Omental fat pad (tissue), 4 donors: ENCODE data around the gene PGAP6. TPM values are rescaled to one million over a fixed set of nuclear protein-coding genes. Genes with fewer than 3 reads are reported as not detected.

ENCODE experiments used
- ATAC-seq: fragments of 150-250 bp; one replicate; pipeline ENCODE4 v1.9.1; 2016; ENCODE audit warnings: mild to moderate bottlenecking, moderate library complexity; ENCODE audit not compliant: low FRiP score
- DNase-seq: peaks from one replicate; pipeline ENCODE4 v3.0.0-alpha.2; 2019; ENCODE audit warnings: low spot score
- total RNA-seq, 4 donors: library from RNA; depleted of rRNA; stranded (reverse); fragments of >200 nt; gene quantifications; one replicate each; pipeline ENCODE4 v1.1.0, GENCODE V29; 2016
- TF ChIP-seq, protein P1 (sequence below), 3 donors: fragments of 450-650 bp; IDR thresholded peaks; one replicate each; pipeline ENCODE4 v1.5.1; 2016 to 2017; ENCODE audit warnings: antibody characterized with exemption in 3 of 3, mild to moderate bottlenecking in 3 of 3, moderate library complexity in 2 of 3

PGAP6 gene
- total RNA-seq, 4 donors from 2014 or later: 27.3 to 41.1 (median 39.0) TPM

DNA sequence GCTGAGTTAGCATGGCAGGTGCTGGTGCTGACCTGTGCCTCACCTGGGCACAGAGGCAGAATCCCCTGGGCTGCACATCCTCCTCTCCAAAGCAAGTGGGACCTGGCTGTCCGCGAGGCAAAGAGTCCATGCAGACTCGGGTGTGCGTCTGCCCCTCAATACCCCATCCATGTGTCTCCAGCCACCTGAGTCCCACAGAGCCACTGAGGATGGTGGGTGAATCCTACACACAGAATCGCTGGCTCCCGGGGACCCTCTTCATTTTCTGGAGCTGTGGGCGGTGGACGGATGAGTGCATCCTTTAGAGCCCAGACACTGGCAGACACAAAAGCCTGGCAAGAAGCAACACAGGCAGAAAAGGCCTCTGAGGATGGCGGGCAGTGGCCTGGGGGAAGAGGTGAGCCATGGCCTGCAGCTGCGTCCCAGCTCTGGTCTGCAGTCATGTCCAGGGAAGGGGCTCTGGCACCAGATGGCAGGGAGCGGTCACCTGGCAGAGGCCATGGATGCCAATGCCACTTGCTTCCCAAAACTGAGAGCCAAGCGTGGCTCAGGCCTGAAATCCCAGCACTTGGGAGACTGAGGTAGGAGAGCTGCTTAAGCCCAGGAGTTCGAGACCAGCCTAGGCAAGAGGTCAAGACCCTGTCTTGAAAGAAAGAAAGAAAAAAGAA, 59.2 kb downstream of the PGAP6 start:
- TF ChIP-seq, protein P1, sequence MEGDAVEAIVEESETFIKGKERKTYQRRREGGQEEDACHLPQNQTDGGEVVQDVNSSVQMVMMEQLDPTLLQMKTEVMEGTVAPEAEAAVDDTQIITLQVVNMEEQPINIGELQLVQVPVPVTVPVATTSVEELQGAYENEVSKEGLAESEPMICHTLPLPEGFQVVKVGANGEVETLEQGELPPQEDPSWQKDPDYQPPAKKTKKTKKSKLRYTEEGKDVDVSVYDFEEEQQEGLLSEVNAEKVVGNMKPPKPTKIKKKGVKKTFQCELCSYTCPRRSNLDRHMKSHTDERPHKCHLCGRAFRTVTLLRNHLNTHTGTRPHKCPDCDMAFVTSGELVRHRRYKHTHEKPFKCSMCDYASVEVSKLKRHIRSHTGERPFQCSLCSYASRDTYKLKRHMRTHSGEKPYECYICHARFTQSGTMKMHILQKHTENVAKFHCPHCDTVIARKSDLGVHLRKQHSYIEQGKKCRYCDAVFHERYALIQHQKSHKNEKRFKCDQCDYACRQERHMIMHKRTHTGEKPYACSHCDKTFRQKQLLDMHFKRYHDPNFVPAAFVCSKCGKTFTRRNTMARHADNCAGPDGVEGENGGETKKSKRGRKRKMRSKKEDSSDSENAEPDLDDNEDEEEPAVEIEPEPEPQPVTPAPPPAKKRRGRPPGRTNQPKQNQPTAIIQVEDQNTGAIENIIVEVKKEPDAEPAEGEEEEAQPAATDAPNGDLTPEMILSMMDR (IDR thresholded peaks at IDR 0.05): no peak
- no peak for DNase-seq

GRCh38 chr16:321532-321931, 60.2 kb downstream of the PGAP6 start:
- ATAC-seq: no peak
- TF ChIP-seq, protein P1 (IDR thresholded peaks at IDR 0.05): no peak
- DNase-seq: no peak

More for the DNA sequence above, 59.2 kb downstream of the PGAP6 start:
- ATAC-seq: no peak

Other genes with a start within 250 kb of the PGAP6 start
- 10 to 100 TPM; 14.5 to 25.5 (median 20.2) TPM for gene NPRL3, start 243.3 kb downstream of the PGAP6 start, total RNA-seq
- gene HBZ, start 229.3 kb downstream of the PGAP6 start, total RNA-seq: not detected
- not detected for gene HBM, start 216.0 kb downstream of the PGAP6 start, total RNA-seq
- 1,000 to 10,000 TPM in 1 of 4 donors, 100 to 1,000 TPM in 2, 10 to 100 TPM in 1; 91.3 to 2,323 (median 185) TPM for gene HBA2, start 209.1 kb downstream of the PGAP6 start, total RNA-seq
- gene HBA1, start 205.3 kb downstream of the PGAP6 start, total RNA-seq: 100 to 1,000 TPM in 2 of 4 donors, 10 to 100 TPM in 2; 56.8 to 998 (median 122) TPM
- gene HBQ1, start 201.5 kb downstream of the PGAP6 start, total RNA-seq: 1 to 10 TPM in 1 of 4 donors, not detected in 3; 3.0 TPM
- gene LUC7L, start 152.5 kb downstream of the PGAP6 start, total RNA-seq: 100 to 1,000 TPM in 1 of 4 donors, 10 to 100 TPM in 3; 52.7 to 115 (median 76.8) TPM
- 100 to 1,000 TPM in 1 of 4 donors, 10 to 100 TPM in 3; 48.5 to 119 (median 69.3) TPM for gene FAM234A, start 147.2 kb downstream of the PGAP6 start, total RNA-seq
- gene RGS11, start 106.0 kb downstream of the PGAP6 start, total RNA-seq: 10 to 100 TPM in 2 of 4 donors, 1 to 10 TPM in 2; 5.0 to 23.5 (median 13.8) TPM
- gene ARHGDIG, start 101.4 kb downstream of the PGAP6 start, total RNA-seq: 10 to 100 TPM in 1 of 4 donors, 1 to 10 TPM in 2, not detected in 1; 2.3 to 12.2 (median 5.9) TPM
- gene PDIA2, start 98.8 kb downstream of the PGAP6 start, total RNA-seq: 1 to 10 TPM in 3 of 4 donors, not detected in 1; 1.5 to 5.3 (median 2.7) TPM
- gene AXIN1, start 29.3 kb downstream of the PGAP6 start, total RNA-seq: 10 to 100 TPM; 17.0 to 36.6 (median 20.9) TPM
- gene MRPL28, start 11.4 kb downstream of the PGAP6 start, total RNA-seq: 10 to 100 TPM; 53.3 to 58.2 (median 53.9) TPM
- 100 to 1,000 TPM in 1 of 4 donors, 10 to 100 TPM in 3; 49.5 to 115 (median 79.3) TPM for gene NME4, start 15.2 kb upstream of the PGAP6 start, total RNA-seq
- gene DECR2, start 19.9 kb upstream of the PGAP6 start, total RNA-seq: 10 to 100 TPM; 16.5 to 30.9 (median 21.4) TPM
- gene RAB11FIP3, start 43.7 kb upstream of the PGAP6 start, total RNA-seq: 10 to 100 TPM; 24.9 to 52.2 (median 48.7) TPM
- gene CAPN15, start 145.7 kb upstream of the PGAP6 start, total RNA-seq: 10 to 100 TPM; 16.4 to 87.2 (median 22.0) TPM
- gene PRR35, start 178.4 kb upstream of the PGAP6 start, total RNA-seq: under 1 TPM in 1 of 4 donors, not detected in 3; 0.19 TPM
- gene NHLRC4, start 185.0 kb upstream of the PGAP6 start, total RNA-seq: 1 to 10 TPM in 3 of 4 donors, under 1 TPM in 1; 0.24 to 5.5 (median 1.2) TPM
- gene PIGQ, start 188.0 kb upstream of the PGAP6 start, total RNA-seq: 10 to 100 TPM; 22.0 to 25.1 (median 23.8) TPM
- gene RAB40C, start 208.1 kb upstream of the PGAP6 start, total RNA-seq: 10 to 100 TPM; 11.6 to 20.6 (median 14.8) TPM
- under 1 TPM in 3 of 4 donors, not detected in 1; 0.19 to 0.63 (median 0.25) TPM for gene WFIKKN1, start 249.0 kb upstream of the PGAP6 start, total RNA-seq